C4-2B (cell line): Measurements from ENCODE around the gene BRD1.

Experiments used
- H3K27ac ChIP-seq: fragments of 450-650 bp; 2 replicates; pipeline ENCODE4 v1.5.1; 2017
- ZFX ChIP-seq: fragments of 450-650 bp; IDR thresholded peaks from 2 replicates; pipeline ENCODE4 v1.6.1; 2017
- TF ChIP-seq, protein P1 (sequence below): fragments of 450-650 bp; conservative IDR thresholded peaks from 2 replicates; pipeline ENCODE4 v1.5.1; 2017; ENCODE audit warnings: mild to moderate bottlenecking

Gene BRD1

DNA sequence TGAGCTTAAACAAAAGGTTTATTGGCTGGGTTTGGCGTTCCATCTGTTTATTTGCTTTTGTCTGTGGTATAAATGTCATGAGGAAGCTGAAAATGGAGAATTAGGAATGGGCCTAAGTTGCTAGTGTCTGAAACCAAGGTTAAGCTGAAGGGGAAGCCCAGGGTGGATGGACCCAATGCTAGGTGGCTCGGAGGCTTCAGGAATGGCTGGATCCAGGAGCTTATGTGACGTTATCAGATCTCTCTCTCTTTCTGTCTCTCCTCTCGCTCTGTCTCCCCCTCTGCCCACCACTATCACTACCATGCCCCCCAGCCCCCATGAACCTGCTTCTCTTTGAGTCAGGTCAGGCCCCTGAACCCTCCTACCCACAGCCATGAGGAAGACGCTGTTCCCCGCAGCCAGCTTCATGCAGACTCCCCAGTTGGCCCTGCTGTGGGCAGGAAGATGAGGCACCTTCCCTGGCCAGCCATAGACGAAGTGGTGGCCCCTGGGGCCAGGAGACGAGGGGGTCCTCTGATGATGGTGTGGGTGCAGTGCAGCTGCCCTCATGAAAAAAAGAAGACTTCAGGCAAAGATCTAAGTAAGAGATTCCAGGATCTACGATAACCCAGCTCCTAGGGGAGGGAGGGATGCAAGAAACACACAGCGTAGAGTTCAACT, 101.5 kb downstream of the BRD1 start:
- H3K27ac ChIP-seq = no peak overlapping the region
- TF ChIP-seq, protein P1, sequence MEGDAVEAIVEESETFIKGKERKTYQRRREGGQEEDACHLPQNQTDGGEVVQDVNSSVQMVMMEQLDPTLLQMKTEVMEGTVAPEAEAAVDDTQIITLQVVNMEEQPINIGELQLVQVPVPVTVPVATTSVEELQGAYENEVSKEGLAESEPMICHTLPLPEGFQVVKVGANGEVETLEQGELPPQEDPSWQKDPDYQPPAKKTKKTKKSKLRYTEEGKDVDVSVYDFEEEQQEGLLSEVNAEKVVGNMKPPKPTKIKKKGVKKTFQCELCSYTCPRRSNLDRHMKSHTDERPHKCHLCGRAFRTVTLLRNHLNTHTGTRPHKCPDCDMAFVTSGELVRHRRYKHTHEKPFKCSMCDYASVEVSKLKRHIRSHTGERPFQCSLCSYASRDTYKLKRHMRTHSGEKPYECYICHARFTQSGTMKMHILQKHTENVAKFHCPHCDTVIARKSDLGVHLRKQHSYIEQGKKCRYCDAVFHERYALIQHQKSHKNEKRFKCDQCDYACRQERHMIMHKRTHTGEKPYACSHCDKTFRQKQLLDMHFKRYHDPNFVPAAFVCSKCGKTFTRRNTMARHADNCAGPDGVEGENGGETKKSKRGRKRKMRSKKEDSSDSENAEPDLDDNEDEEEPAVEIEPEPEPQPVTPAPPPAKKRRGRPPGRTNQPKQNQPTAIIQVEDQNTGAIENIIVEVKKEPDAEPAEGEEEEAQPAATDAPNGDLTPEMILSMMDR = no peak
- TF ChIP-seq ZFX = no peak

DNA sequence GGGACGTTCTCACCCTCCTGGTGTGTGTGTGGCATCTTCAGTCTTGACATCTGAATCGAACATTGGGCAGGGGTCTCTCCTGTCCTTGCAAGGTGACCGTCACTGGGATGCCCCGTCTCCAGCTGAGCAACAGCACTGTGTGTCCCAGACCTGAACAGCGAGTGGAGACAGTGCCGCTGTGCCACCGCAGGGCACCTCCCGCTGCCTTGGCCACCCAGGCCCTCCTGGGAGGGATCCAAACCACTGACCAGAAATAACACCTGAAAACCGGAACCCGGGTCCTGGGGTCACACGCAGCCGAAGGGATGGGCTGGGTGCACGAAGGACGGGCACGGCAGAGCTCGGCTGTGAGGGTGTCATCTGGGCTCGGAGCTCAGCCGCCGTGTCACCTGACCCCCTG, 102.2 kb downstream of the BRD1 start:
- TF ChIP-seq, protein P1 = no peak
- no peak for TF ChIP-seq ZFX
- H3K27ac ChIP-seq = no peak overlapping the region

DNA sequence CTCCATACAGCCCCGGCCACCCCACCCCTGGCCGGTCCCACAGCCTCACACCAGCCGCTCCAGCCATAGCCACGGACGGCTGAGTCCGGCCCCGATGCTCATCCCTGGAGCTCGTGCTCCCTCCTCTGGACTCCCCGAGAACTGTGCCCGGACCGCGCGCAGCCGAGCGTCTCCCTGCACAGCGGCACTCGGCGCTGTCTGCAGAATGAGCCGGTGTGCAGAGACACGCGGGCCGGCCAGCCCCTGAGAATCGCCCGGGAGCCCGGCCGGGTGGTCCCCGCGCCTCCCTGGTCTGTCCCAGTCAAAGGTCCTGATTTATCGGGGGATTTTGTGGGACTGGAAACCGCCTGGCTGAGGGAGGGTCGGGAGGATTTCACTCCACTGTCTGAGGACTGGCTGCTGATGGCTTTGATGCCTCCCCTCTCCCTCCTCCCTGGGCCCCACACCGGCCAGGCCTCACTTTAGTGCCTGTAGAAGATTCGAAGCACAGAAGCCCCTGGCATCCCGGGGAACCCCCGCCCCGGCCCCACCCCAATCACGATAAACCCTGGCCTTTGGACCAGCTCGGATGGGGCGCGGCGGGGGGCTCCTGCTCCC, 102.7 kb downstream of the BRD1 start:
- no peak for TF ChIP-seq ZFX
- TF ChIP-seq, protein P1 = peak; percentile 93
- H3K27ac ChIP-seq = peak overlapping the region; percentile 38

DNA sequence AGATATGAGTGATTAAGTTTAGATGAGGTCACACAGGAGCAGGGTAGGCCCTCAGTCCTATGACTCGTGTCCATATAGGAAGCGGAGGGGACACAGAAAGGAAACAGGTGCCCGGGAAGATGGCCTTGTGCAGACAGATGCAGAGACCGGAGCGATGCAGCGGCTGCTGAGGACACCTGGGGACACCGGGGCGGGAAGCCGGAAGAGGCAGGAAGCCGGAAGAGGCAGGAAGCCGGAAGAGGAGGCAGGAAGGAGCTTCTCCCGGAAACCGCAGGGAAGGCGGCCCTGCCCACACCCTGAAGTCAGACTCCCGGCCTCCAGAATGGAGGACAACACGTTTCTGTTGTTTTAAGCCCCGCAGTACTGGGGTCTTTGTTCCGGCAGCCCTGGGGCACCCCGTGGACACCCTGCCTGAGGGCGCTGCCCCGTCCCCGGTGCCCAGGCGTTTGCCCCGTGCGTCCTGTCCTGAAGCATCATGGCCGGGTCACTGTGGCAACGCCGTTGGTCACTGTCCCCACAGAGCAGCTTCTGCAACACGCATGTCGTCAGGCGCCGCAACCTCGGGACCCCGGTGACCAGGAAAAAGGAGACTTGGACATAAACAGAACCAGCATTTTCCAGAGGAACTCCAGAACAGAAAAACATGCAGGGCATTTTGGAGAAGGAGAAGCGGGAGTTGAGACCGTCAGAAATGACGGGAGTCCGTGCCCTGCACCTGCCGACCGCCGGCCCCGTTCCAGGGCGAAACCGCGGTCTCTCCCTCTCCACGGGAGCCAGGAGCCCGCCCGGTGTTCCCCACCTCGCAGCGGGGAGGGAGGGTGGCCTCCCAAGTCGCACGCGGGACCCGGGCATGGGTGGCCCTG, 103.4 kb downstream of the BRD1 start:
- TF ChIP-seq, protein P1 = no peak
- no peak for TF ChIP-seq ZFX
- peak overlapping the region; percentile 38 for H3K27ac ChIP-seq

DNA sequence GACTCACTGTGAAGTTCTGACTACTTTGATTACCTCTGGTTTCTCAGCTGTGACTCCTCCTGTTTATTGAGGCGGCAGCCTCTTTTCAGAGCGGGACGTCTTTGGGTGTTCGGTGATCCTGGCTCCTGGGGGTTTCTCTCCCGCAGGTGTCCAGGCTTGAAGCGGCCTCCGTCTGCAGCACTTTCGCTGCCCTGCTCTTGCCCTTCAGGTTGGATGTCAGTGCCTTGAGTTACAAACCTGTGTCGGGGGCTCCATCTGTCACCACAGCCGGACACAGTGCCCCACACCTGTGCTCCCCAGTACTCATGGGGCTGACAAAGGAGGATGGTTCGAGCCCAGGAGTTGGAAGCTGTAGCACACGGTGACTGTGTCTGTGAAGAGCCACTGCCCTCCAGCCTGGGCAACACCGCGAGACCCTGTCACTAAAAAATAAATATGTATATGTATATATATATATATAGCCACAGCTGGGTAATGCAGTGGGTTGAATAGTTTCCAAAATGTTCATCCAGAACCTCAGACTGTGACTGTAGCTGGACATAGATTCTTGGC, 104.1 kb downstream of the BRD1 start:
- H3K27ac ChIP-seq = no peak overlapping the region; the same call in 1 of the 2 replicates
- TF ChIP-seq ZFX = no peak
- TF ChIP-seq, protein P1 = no peak
